GM18502 (cell line): ENCODE measurements around the gene SRRM2.

Experiments used
- ATAC-seq: cut with Tn5 transposase; IDR thresholded peaks from one replicate; pipeline ENCODE4 v1.9.1; 2021; ENCODE audit warnings: mild to moderate bottlenecking; ENCODE audit not compliant: unreplicated experiment, poor library complexity

The SRRM2 gene

GRCh38 chr16:2757344-2757743 is 4.9 kb downstream of the SRRM2 start:
- ATAC-seq = no peak

- ATAC-seq = no peak
Observed at GRCh38 chr16:2761472-2761871, 9.0 kb downstream of the SRRM2 start.

- ATAC-seq = no peak
Observed at GRCh38 chr16:2761886-2762583, 9.6 kb downstream of the SRRM2 start.

GRCh38 chr16:2762711-2763110 is 10.3 kb downstream of the SRRM2 start:
- ATAC-seq = no peak

DNA sequence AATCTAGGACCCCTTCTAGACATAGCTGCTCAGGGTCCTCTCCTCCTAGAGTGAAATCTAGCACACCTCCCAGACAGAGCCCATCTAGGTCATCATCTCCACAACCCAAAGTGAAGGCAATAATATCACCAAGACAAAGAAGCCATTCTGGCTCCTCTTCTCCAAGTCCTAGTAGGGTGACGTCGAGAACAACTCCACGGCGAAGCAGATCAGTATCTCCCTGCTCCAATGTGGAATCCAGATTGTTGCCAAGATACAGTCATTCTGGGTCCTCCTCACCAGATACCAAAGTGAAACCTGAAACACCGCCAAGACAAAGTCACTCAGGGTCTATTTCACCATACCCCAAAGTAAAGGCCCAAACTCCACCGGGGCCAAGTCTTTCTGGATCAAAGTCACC is 10.7 kb downstream of the SRRM2 start:
- ATAC-seq = no peak

DNA sequence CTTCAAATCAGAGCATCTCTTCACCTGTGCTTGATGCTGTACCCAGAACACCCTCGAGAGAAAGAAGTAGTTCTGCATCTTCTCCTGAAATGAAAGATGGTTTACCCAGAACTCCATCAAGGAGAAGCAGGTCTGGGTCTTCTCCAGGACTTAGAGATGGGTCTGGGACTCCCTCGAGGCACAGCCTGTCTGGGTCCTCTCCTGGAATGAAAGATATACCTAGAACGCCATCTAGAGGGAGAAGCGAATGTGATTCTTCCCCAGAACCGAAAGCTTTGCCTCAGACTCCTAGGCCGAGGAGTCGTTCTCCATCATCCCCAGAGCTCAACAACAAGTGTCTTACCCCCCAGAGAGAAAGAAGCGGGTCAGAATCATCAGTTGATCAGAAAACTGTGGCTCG is 12.3 kb downstream of the SRRM2 start:
- ATAC-seq = no peak

DNA sequence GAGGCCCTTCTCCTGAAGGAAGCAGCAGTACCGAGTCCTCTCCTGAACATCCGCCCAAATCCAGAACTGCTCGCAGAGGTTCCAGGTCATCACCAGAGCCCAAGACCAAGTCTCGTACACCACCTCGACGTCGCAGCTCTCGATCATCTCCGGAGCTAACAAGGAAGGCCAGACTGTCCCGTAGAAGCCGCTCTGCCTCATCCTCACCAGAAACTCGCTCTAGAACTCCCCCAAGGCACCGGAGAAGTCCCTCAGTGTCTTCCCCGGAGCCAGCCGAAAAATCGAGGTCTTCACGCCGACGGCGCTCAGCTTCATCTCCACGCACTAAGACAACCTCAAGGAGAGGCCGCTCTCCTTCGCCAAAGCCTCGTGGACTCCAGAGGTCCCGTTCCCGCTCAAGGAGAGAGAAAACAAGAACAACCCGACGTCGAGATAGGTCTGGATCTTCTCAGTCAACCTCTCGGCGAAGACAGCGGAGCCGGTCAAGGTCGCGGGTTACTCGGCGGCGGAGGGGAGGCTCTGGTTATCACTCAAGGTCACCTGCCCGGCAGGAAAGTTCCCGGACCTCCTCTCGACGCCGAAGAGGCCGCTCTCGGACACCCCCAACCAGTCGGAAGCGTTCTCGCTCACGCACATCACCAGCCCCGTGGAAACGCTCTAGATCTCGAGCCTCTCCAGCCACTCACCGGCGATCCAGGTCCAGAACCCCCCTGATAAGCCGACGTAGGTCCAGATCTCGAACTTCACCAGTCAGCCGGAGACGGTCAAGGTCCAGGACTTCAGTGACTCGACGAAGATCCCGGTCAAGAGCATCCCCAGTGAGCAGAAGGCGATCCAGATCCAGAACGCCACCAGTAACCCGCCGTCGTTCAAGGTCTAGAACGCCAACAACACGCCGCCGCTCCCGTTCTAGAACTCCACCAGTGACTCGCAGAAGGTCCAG is 13.3 kb downstream of the SRRM2 start:
- no peak for ATAC-seq

- ATAC-seq = no peak
Observed at GRCh38 chr16:2766430-2767139, 14.1 kb downstream of the SRRM2 start.

- no peak for ATAC-seq
Observed at GRCh38 chr16:2767140-2767731, 14.8 kb downstream of the SRRM2 start.

GRCh38 chr16:2767891-2768290 is 15.5 kb downstream of the SRRM2 start:
- ATAC-seq = no peak

GRCh38 chr16:2768403-2769089 is 16.1 kb downstream of the SRRM2 start:
- no peak for ATAC-seq

DNA sequence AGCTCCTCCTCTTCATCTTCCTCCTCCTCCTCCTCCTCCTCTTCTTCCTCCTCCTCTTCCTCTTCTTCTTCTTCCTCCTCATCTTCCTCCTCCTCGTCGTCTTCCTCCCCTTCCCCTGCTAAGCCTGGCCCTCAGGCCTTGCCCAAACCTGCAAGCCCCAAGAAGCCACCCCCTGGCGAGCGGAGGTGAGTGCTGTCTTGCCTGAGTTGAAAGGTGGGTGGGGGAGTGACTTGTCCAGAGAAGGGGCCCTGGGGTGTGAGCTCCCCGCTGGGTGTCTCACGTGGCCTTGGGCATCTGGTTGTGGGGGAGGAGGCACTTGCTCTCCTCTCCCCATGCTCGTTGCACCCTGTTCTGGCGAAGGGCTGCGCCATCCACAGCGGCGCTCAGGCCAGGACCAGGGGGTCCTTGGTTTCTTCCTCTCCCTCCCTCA is 16.7 kb downstream of the SRRM2 start:
- ATAC-seq = no peak

- ATAC-seq = no peak
Observed at GRCh38 chr16:2769675-2770056, 17.2 kb downstream of the SRRM2 start.

DNA sequence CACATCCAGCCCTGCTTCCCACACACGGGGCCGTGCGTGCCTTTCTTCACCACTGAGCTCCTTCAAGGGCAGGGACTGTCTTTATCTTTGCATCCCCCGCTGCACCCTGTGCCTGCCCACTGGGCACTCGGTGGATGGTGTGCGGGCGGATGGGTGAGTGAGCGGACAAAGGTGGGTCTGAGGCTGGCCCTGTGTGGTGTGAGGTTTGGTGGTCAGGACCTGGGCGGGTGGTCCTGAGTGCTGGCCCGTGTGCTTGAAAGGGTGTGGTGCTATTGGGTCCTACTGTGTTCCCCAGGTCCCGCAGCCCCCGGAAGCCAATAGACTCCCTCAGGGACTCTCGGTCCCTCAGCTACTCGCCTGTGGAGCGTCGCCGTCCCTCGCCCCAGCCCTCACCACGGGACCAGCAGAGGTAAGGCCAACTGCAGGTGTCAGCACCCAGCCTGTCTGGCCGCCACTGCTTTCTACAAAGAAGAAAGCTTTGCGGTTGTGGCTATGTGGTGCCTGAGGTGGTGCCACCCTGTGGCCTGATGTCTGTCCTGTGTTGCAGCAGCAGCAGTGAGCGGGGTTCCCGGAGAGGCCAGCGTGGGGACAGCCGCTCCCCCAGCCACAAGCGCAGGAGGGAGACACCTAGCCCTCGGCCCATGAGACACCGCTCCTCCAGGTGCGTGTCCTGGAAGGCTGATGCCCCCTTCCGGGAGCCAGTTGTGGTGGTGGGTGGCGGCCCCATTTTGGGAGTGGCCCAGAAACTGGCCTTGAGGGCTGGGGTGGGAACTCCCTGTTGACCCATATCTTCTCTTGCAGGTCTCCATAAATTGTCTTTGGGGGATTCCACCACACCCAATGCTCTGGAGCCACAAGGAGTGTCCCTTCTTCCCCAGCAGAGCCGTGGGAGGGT is 17.9 kb downstream of the SRRM2 start:
- ATAC-seq = no peak

DNA sequence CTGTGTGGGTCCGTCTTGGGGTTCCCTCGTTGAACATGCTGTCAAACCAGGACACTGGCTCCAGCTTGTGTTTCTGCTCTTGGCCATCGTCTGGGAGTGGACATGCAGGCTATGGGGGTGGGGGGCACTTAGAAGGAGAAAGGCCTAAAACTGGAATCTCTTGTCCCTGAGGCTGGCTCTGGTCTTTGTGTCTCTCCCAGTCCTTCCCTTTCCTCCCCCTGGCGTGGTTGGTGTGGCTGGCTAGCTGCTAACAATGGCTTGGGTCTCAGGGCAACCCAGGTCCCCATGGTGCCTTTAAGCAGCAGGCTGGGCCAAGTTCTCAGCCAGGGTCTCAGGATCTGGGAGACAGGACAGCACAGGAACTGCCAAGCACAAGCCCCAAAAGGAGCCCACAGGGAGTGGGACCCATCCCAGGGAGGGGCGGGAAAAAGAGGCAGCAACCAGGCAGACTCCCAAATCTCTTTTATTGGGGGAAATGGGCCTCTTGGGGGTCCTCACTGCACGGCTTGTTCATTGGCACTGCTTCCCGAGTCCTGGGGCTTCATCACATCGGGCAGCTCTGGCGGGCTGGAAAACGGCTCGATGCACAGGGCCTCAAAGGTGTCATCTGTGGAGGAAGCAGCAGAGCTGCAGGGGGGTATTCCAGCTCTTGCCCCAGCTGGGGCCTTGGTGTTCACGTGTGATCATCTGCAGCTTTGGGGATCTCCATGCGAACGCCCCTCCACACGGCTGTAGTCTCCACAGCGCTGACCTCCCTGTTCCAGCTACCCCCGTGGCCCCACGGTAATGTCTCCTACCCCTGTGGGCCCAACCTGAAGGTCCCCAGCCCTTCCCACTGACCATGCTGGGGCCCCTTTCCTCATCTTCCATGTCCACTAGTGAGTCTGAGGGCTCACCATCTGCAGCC is 19.3 kb downstream of the SRRM2 start:
- ATAC-seq = no peak

DNA sequence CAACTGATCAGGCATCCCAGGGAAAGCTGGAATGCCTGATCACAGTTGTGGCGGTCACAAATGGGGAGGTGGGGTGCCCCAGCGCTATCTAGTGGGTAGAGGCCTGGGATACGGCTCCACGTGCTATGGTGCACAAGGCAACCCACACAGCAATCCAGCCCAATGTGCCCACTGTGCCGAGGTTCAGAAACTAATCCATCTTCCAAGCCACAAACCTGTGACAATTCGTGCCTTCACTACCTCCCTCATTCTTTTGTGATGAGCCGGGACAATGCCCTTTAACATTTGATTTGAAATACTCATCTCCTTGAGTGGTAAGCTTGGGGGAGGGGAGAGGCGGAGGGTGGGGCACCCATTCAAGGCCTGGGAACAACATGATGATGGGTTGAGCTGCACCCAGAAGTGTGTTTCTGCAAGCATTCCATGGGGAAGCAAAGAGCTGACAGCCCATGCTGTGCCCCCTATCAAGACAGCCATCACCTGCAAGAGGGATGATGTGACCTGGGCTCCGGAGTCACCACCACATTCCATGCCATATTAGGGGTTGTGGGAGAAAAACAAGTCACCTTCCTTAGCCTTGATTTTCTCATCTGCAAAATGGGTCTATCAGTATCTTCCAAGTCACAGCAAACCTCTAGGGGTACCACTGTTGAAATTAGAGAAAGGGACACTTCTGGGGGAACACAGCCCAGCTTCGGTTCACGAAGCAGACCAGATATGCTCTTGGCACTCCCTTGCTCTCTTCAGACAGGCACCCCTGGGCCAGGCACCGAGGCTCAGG is 20.9 kb downstream of the SRRM2 start:
- ATAC-seq = no peak

DNA sequence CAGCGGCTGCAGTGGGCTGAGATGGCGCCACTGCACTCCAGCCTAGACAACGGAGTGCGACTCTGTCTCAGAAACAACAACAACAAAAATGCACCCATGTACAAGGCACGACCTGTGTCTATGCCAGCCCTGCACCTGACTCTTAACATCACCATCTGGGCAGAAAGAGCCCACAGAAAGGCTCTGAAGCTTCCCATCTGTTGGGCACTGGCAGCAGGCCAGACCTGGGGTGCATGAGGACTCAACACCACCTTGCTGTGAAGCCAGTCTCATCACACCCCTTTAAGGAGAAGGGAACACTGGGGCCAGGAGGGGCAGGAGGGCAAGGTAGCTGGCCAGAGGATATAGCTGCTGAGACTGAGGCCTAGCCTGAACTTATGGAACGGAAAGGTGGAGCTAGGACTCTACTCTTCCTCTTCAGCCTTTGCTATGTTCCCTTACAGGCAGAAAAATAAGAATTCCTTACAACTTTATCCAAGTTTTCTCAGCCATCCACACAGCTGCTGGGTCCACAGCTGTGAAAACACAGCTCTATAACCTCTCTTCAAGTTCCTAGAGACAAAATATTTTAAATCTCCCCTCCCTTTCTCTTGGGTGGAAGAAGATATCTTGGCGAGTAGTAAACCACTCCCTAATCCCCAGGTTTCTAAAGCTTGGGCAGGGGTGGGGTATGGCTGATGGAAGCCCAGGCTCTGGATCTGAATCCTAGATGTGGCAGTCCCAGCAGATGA is 21.9 kb downstream of the SRRM2 start:
- no peak for ATAC-seq
